ENCODE results near the gene DAG1.

Gene DAG1

GRCh38 chr3:49535971-49536874 is 66.2 kb downstream of the DAG1 start:
- DNase-seq: no peak
- in situ Hi-C loops (cut with HindIII; ENCODE audit: low pct_ligation_motif_present, low pct_unique_long_range_greater_than_20kb, low sequenced_read_pairs): no loop called here

- no peak for DNase-seq
- in situ Hi-C loops (cut with HindIII; ENCODE audit: low pct_ligation_motif_present, low pct_unique_long_range_greater_than_20kb, low sequenced_read_pairs): no loop called here
Observed at GRCh38 chr3:49536875-49537533, 66.9 kb downstream of the DAG1 start.

GRCh38 chr3:49539659-49540560 is 69.8 kb downstream of the DAG1 start:
- peak; percentile 91 for DNase-seq
- in situ Hi-C loops (cut with HindIII; ENCODE audit: low pct_ligation_motif_present, low pct_unique_long_range_greater_than_20kb, low sequenced_read_pairs): no loop called here

GRCh38 chr3:49552087-49552486 is 82.0 kb downstream of the DAG1 start:
- no peak for DNase-seq
- in situ Hi-C loops (cut with HindIII; ENCODE audit: low pct_ligation_motif_present, low pct_unique_long_range_greater_than_20kb, low sequenced_read_pairs): no loop called here

GRCh38 chr3:49553324-49553691 is 83.2 kb downstream of the DAG1 start:
- DNase-seq: no peak
- in situ Hi-C loops (cut with HindIII; ENCODE audit: low pct_ligation_motif_present, low pct_unique_long_range_greater_than_20kb, low sequenced_read_pairs): no loop called here

- in situ Hi-C loops (cut with HindIII; ENCODE audit: low pct_ligation_motif_present, low pct_unique_long_range_greater_than_20kb, low sequenced_read_pairs): no loop called here
Observed at GRCh38 chr3:49553692-49554632, 83.9 kb downstream of the DAG1 start, which contains the start of gene BSN. Gene BSN (plus strand): TSS chr3:49554477. CDS start chr3:49554603, 126 bp downstream.

GRCh38 chr3:49554633-49555265 is 84.7 kb downstream of the DAG1 start:
- in situ Hi-C loops (cut with HindIII; ENCODE audit: low pct_ligation_motif_present, low pct_unique_long_range_greater_than_20kb, low sequenced_read_pairs): no loop called here
- peak; percentile 51 for DNase-seq

More at GRCh38 chr3:49553692-49554632, 83.9 kb downstream of the DAG1 start, which contains the start of gene BSN:
- peak; percentile 86 for DNase-seq

- no peak for DNase-seq
- in situ Hi-C loops (cut with HindIII; ENCODE audit: low pct_ligation_motif_present, low pct_unique_long_range_greater_than_20kb, low sequenced_read_pairs): no loop called here
Observed at GRCh38 chr3:49556500-49557275, 86.6 kb downstream of the DAG1 start.

GRCh38 chr3:49563040-49563578 is 93.0 kb downstream of the DAG1 start:
- in situ Hi-C loops (cut with HindIII; ENCODE audit: low pct_ligation_motif_present, low pct_unique_long_range_greater_than_20kb, low sequenced_read_pairs): no loop called here
- DNase-seq: no peak

GRCh38 chr3:49563766-49564165 is 93.7 kb downstream of the DAG1 start:
- in situ Hi-C loops (cut with HindIII; ENCODE audit: low pct_ligation_motif_present, low pct_unique_long_range_greater_than_20kb, low sequenced_read_pairs): no loop called here
- no peak for DNase-seq

- in situ Hi-C loops (cut with HindIII; ENCODE audit: low pct_ligation_motif_present, low pct_unique_long_range_greater_than_20kb, low sequenced_read_pairs): no loop called here
- peak; percentile 8 for DNase-seq
Observed at GRCh38 chr3:49566312-49566711, 96.2 kb downstream of the DAG1 start.

- in situ Hi-C loops (cut with HindIII; ENCODE audit: low pct_ligation_motif_present, low pct_unique_long_range_greater_than_20kb, low sequenced_read_pairs): no loop called here
- DNase-seq: no peak
Observed at GRCh38 chr3:49567406-49567805, 97.3 kb downstream of the DAG1 start.

GRCh38 chr3:49568965-49569364 is 98.9 kb downstream of the DAG1 start:
- in situ Hi-C loops (cut with HindIII; ENCODE audit: low pct_ligation_motif_present, low pct_unique_long_range_greater_than_20kb, low sequenced_read_pairs): no loop called here
- no peak for DNase-seq

- in situ Hi-C loops (cut with HindIII; ENCODE audit: low pct_ligation_motif_present, low pct_unique_long_range_greater_than_20kb, low sequenced_read_pairs): no loop called here
- DNase-seq: no peak
Observed at GRCh38 chr3:49570028-49570654, 100.1 kb downstream of the DAG1 start.

- in situ Hi-C loops (cut with HindIII; ENCODE audit: low pct_ligation_motif_present, low pct_unique_long_range_greater_than_20kb, low sequenced_read_pairs): no loop called here
- DNase-seq: no peak
Observed at GRCh38 chr3:49582177-49582576, 112.1 kb downstream of the DAG1 start.

Data from ACHN (cell line).